Raji (cell line): Measurements from ENCODE around the gene BEAN1.

Experiments
- POLR2A ChIP-seq: IDR thresholded peaks from 2 replicates; pipeline ENCODE4 v1.6.1; 2011; ENCODE audit warnings: low read depth, low read length, control low read depth; ENCODE audit not compliant: insufficient read depth

Gene BEAN1

DNA sequence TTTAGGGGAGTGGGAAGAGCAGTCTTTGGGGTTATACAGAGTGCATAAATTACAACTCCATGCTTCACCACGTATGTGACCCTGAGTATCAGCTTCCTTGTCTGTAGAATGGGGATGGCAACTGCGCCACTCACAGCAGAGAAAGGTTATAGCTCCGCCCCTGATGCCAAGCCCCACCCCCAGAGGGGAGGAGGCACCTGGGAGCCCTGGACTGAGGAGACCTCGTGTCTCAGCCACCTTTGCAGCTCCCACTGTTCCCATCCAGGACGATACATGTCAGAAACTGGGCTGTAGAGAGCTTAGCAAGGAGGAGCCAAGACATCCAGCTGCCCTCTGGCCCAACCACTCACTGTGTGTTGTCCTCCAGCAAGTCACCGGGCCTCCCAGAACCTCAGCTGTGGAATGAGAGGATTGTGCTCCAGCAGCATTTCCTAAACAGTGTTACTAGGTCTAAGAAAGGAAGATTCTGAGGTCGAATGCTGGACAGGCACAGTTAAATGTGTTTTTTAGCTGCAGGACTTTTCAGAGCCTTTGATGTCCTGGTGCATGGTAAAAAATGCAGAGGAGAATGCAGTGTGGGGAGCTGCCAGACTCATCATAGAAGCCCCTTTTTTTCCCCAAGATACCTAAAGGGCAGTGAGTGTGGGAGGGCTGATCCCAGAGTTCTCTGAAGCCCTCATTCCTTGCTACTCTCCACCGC is 49.4 kb downstream of the BEAN1 start:
- TF ChIP-seq POLR2A: peak; percentile 30; the same call in 1 of the 2 replicates

DNA sequence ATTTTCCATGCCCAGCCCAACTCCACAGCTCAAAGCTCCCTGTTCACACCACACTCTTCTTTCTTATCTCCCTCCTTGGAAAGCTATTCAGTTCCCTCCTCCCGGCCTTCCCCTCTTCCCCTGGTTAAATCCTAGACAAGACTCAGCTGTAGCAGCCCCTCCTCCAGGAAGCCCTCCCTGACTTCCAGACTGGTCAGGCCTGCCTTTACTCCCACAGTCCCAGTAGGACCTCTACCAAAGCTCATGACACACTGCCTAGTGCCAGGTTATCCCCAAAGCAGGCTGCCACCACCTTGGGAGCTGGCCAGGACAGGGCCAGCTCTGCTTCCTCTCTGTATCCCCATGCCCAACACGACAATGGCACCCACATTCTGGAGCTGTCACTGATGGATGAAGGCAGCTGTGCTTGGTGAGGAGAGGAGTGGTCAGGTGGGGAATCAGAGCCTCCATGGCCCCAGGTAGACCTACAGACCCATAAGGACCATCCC is 50.0 kb downstream of the BEAN1 start:
- TF ChIP-seq POLR2A: no peak

DNA sequence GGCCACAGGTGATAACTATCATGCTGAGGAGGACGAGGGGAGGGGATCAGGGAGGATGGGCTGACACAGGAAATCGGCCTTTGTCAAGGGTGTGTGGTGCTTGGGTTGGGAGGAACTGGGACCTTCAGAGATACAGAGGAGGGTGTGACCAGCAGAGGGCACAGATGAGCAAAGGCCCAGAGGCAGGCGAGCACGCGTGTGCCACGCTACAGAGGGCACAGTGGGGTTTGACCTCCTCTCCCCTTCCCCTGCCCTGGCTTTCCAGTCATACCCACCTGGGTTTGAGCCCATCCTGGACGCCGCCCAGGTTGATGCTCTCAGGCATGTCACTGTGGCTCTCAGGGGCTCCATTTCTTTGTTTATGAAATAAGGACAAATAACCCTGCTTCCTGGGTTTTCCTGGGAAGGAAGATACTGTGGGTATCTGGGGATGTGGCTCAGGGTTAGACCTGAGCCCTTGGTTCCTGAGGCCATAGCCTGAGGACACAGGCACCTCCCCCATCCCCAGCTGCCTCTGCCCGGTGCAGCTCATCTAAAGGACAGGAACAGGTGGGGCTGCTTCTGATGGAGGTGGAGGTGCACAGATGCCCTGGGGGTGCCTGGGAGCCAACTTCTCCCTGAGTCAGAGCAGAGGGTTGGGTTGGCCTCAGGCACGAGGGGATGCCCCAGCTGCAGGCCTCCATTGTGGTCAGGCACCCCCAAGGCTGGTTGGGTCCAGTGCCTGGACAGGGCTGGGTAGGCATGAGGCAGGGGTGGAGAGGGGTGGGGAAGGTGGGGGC is 51.8 kb downstream of the BEAN1 start:
- no peak for TF ChIP-seq POLR2A

DNA sequence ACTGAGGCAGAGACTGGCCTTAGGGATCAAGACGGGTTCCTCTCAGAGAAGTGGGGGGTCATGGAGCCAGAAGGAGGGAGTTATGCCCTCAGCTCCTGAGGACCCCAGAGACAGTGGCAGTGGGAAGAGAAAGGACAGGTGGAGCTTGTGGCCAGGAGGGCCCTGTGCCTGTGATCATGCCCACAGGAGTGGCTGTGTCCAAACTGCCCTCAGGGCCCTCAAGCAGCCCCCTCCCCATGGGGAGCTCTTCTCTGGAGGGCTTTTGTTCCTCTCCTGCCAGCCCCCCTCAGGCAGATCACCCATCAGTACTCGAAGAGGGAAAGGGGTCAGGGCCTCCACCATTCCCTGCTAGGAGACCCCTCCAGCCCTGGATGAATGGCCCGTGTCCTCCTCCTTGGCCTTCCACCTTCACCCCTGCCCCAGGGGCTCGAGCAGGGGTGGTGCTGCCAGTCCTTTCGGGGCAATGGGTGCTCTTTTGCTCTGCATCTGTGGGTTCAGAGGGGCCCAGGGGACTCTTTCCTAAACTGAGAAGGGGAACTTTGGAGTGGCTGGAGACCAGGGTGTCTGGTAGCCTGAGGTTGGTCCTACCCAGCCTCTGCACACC is 52.7 kb downstream of the BEAN1 start:
- TF ChIP-seq POLR2A: no peak

DNA sequence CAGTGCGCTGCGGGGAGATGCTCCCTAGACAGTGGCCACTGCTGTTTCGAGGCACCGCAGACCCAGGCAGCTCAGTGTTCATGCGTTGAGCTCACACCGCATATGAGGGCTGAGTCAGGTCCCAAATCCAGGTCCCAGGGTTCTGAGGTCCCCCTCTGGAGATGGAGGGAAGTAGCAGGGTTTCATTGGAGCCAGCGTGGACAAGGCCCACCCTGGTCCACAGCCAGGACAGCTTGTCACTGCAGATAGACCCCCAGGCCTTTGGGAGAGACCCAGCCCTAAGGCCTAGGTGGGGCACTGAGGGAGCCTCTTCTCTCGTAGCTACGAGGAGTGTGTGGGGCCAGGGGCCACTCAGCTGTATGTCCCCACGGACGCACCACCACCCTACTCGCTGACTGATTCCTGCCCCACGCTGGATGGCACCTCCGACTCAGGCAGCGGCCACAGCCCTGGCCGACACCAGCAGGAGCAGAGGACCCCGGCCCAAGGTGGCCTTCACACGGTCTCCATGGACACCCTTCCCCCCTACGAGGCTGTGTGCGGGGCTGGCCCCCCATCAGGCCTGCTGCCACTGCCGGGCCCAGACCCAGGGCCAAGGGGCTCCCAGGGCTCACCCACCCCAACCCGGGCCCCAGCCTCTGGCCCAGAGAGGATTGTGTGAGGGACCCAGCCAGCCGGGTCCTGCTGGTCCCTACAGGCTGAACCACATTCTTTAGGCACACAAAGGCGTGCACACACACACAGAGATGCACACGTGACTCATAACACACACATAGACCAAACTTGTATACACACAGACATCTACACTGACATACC is 53.4 kb downstream of the BEAN1 start:
- no peak for TF ChIP-seq POLR2A

DNA sequence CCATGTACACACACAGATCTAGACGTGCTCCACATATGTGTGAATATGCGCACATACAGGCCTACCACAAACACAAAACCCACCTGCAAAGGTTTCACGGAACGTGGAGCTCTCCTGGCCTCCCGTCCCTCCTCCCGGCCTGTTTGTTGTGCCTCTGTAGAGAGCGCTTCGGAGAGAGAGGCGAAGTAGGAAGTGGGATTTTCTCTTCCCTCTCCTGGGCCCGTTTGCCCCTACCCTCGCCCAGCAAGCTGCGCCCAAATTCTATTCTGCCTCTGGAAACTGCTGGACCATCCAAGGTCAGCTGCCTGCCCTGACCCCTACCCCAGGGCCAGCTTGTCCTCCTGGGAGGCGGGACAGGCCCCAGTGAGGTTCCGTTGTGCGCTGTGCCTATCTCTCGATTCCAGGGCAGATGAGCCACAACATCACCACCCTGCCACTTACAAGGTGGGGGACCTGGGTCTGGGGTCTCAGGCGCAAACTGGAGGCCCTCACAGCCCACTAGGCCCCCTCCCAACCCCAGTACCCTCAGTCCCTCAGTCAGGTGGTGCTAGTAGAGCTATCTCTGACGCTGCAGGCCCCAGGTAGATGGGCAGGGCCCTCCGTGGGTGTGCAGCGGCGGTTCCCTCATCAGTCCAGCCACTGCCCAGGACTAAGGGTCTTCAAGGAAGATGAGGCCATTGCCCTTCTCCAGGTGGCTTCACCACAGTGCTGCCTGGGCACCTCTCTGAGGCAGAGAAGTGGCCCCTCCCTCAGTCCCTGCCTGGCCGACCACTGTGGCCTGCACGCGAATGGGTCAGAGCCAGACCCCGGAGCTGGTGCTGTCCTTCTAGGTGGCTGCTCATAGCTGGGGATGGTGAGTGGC is 54.2 kb downstream of the BEAN1 start:
- TF ChIP-seq POLR2A: no peak

DNA sequence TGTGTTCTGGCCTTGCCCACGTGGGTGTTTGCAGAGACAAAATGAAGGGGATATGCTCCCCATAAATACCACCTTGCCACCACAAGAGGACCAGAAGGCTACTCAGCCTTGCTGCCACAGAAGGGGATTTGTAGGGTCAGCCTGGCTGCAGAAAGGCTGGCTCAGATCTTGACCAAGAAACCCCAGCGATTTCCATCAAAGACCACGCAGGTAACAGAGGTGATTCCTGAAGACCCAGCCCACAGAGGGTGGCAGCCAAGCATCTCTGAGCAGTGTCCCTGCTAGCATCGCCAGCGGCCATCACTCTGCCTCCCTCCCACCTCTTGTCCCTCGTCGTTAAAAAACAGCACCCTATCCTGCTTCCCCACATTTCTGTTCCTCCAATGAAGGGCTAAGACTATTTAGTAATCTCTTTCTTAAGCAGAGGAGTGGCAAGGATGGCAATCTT is 54.9 kb downstream of the BEAN1 start:
- TF ChIP-seq POLR2A: no peak

DNA sequence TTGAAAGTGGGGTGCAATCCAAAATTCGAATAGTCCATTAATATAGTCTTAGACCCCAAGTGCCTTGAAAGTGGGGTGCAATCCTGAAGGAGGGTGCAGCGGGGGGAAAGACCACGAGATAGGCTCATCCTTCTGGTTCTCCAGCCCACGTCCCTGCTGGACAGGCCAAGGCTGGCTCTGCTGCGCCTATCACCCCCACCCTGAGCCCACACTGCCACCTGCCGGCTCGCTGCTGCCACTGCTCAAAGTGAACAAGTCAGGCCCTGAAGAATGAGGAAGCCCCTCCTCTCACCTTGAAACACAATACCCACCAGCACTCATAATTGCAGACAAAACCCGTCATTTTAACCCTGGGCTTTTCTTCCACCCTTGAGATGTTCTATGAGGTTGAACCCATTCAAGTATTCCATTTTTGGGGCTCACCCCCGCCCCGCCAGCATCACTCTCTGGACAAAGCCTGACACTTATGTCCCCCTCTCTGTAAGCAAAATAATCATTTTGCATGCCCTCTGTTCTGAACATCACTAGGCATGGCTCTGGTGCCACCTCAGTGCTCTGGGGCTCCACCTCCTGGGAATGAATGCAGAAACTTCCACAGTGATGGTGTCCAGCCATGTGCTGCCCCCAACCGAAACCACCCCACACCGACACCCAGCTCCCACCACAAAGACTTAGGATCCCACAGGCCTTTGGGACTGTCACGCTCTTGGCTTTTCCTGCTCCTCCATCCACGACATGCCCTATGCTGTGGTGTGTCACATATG is 56.8 kb downstream of the BEAN1 start:
- no peak for TF ChIP-seq POLR2A

DNA sequence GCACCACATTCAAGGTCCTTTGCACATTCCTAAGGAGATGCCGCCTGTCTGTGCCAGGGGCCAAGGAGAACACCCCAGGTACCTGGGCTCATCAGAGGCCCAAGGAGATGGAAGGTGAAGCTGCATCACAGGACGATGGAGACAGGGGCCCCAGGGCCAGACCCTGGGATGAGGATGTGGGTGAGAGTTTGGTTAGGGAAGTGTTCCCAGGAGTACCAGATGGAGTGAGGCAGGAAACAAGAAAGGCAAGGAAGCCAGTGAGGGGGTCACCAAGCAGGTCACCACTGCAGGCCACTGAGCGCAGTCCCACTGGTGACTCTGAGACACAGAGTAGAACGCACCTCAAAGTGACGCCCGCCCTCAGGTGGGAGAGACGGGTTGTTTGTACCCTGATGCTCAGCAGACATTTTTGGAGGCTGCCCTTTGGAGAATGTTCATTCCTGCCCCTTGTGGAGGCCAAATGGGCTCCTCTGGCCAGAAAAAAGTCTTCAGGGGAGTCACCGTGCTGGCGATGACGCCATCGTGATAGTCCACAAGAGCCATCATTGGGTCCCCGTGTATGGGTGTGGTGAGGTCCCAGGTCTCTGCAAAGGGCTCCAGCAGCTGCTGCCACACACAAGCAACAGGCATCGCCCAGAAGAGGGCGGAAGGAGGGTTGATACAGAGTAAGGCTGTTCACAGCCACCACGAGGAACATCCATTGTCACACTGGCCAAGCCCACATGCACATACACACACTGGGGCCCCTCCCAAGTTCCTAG is 57.5 kb downstream of the BEAN1 start:
- TF ChIP-seq POLR2A: no peak

DNA sequence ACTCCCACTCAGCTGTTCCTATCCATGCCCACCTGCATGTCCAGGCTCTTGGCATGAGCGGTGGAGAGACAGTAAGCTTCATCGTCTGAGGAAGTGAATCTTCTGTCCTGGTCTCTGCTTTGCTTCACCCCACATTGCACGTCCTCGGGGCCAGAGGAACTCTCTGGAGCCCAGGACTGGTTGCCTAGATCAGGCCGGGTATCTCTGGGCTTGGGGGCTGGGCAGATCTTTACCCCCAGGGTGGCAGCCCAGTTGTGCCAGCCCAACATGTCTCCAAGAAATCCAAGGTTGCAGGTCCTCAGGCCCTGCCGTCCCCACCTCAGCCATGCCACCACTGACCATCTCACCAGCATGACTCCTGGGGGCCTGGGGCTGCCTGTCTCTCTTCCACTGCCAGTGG is 58.3 kb downstream of the BEAN1 start:
- TF ChIP-seq POLR2A: no peak

DNA sequence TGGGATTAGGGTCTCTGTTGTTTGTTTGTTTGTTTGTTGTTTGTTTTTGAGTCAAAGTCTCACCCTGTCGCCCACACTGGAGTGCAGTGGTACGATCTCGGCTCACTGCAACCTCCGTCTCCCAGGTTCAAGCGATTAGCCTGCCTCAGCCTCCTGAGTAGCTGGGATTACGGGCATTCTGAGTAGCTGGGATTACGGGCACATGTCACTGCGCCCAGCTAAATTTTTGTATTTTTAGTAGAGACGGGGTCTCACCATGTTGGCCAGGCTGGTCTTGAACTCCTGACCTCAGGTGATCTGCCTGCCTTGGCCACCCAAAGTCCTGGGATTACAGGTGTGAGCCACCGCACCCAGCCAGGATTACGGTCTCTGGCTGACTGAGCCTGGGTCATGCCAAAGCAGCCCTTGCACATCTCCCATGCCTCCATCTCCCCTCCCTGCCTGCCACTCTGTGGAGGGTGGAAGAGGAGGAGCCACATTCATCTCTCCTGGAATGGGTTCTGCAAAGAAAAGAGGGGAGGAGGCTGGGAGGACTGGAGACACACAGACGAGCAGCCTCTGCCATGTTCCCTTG is 59.2 kb downstream of the BEAN1 start:
- no peak for TF ChIP-seq POLR2A
